ENCODE results near the gene ABCA5.

ABCA5 gene

DNA sequence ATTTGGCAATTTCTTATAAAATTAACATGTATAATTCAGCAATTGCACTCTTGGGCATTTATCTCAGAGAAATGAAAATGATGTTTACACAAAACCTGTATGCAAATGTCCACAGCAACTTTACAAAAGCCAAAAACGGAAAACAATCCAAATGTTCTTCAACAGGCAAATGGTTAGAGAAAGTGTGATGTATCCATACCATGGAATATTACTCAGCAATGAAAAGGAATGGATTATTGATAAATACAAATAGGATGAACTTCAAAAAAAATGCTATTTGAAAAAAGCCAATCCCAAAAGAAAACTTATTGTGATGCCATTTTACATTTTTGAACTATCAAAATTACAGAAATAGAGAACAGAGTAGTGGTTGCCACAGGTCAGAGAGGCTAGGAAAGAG, 61.1 kb downstream of the ABCA5 start:
- DNase-seq: no peak

DNA sequence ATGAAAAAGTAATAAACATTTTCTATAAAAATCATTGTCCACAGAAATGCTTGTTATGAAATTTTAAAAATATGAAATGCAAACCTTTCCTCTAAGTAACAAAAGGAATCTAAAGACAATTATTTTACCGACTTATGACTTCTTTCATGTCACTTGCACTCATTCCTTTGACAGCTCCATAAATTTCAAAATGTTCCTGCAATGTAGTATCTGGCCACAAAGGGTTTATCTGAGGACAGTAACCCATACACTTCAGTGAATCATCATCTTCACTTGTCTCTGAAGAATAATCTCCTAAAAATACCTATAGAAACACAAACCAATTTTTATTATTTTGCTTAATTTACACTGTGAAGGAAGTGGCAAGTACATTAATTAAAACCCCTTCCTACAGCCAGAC, 72.7 kb downstream of the ABCA5 start:
- no peak for DNase-seq

DNA sequence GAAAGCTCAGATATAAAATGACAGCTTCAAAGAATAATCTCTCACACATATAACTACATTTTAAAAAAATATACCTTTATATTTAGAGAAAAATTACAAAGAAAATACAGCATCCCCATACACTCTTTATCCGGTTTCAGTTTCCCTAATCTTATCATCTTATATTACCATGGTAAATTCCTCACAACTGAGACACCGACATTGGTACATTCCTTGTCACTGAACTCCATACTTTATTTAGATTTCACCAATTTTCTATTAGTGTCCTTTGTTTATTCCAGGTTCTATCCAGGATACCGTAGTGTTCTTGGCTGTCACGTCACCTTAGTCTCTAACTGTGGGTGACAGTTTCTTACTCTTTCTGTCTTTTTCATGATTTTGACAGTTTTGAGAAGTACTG, 76.3 kb downstream of the ABCA5 start:
- DNase-seq: no peak

DNA sequence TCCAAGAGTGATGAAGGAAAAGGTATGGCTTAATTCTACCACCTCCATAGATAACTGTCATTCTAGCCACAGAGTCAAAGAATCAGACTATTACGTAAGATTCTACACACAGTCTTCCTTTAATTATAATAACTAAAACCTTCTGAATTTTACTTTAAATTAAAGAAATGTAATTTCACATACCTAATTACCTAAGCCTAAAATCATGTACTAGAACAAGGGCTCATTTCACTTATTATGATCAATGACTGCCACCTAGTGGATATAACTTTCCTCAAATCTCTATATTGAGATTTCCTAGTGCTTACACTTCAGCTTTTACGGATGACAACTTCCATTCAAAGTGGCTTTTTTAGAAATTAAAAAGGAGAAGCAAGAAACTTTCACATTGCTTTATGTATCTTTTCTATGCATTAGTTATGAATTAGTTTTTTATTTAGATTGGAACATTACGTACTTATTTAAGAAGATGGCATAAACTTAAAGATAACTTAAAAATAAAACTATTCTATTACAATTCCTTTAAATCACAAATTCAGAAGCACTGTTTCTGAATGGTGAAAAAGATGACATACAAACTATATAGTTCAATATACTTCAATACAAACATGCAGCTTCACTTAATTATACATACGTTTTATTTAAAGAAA, 80.1 kb downstream of the ABCA5 start:
- no peak for DNase-seq

DNA sequence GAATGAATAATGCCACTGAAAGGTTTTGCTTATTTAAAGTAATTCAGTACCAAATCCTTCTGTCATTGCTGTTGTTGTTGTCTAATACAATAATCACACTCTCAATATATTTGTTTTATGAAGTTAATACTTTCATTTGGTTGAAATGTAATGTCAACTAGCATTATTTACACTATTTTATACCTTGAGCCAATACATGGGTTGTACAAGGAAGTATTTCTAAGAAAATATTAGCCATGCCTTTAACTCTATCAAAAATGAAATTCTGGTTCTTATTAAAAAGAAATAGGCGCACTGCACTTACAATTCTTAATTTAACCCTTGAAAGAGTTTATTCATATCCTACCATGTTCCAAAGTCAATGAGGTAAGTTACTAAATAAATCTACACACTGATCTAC, 80.7 kb downstream of the ABCA5 start:
- no peak for DNase-seq

DNA sequence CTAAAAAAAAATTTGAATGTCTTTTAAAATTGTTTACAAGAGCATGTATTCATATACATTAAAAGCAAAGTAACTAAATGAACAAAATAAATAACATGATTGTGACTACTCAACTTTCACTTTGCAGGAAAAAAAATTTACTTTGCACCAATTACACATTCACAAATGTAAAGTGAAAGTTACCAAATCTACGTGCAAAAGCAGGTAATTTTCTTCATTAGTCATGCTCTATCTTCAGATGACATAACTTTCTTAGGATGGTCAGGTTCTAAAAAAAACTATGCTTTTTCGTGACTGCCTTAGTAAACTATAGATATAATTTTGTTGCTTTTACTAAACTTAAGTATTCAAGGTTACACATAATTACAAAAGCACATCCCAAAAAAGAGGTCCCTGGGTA, 81.3 kb downstream of the ABCA5 start:
- no peak for DNase-seq

DNA sequence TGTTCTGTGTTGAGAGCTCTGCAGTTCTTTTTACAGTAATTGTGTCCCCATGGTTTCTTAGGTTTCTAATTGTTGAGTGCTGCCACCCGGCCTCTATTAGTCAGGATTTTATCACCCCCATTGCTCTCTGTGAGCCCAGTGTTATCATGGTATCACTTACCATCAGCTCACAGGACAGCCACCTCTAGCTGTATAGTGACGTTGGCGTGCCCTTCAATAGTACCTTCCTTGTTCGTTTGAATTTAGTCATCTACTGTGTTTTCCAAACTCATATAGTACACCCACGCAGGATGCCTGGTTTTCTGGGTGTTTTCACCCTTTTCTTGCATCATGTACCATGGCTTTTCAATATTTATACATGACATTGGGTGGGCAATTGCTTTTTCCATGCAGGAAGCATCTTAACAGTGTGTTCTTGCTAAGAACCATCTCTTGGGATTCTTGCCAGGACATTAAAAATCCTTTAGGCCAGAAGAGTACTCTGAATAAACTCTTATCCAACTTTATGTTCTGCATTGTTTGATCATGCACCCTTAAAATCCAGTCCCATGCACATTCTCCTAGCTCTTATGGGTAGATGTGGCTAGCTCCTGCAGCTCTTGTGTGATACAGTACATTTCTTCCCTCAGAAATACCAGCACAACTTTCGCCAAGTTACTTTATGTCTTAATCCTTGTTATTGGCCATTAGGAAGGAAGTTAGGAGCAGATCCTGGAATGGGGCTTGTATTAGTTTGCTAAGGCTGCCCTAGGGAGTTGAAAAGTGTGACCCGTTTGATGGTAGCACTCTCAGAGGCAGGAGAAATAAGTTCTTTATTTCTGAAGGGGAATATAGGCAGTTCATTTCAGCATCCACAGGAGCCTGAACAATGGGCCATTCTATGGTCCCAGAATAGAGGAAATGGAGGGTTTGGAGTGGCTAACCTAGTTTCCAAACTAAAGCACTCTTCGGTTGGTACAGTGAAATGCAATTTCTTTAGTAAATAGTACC, 87.0 kb downstream of the ABCA5 start:
- no peak for DNase-seq

DNA sequence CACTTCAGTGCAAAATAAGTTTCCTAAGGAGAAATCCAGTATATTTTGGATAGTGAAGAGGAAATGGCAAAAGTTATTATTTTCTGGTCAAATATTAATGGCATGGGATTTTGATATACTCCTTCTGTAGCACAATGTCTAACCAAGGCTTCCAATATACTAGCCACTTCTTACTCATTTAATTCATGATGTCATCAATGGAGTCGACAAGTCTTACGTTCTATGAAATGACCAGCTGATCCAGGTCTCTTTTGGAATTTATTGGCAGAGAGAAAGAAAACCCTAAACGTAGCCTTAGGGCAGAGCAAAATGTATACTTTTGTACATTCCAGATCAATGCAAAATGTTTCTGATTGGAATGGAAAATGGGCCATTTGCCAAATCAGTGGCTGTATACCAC, 90.0 kb downstream of the ABCA5 start:
- no peak for DNase-seq

DNA sequence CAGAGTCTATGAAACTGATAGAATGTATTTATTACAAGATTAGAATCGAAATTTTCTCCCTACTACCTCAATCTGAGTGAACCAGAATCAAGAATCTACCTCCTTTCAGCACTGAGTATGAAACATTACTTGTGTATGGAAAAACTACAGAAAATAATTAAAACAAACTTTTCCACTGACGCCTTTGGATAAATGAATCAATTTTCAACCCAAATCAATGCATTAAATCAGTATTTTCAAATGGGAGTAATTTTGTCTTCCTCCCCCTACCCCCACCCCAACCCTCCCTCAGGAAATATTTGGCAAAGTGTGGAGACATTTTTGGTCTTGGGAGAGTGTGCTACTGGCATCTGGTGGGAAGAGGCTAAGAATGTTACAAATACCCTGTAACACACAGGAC, 90.5 kb downstream of the ABCA5 start:
- no peak for DNase-seq

DNA sequence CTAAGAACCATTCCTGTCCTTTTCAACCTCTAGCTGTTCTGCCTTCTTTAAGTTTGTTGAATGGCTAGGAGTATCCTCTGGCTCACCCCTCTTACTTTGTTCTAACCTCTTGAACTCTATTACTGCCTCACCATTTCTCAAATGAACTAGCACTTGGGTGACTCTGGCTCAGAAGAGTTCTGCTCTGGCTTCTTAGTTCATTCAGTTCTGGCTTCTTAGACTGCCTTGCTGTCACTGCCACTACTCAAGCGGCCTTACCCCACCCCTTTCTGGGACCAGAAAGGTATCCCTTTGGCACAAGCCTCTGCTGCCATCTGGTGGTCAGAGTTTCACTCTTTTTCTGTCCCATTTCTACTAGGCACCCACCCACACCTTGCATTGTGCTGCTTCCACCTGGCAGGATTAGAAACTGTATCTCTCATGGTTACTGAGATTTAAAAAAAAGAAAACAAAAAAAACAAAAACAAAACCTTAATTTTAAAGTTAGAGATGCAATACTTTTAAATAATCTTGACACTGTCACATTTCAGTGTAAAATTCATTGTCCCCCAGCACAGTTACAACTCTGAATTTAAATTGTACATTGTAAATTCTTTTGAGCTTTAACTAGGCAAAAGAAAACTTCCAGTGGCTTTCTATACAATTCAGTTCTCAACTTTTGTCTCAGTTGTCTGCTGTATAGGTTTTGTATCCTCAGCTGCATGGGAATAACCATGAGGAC, 91.4 kb downstream of the ABCA5 start:
- peak; percentile 46 for DNase-seq

DNA sequence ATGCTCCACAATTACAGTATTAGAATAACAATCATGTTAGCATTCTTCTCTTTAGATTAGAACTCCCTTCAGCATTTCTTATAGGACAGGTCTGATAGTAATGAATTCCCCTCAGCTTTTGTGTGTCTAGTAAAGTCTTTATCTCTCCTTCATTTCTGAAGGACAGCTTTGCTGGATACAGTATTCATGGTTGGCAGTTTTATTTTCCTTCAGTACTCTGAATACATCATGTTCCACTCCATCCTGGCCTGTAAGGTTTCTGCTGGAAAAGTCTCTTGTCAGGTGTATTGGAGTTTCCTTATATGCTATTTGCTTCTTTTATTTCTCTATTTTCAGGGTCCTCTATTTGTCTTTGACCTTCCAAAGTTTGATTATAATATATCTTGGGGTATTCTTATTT, 94.3 kb downstream of the ABCA5 start:
- no peak for DNase-seq

DNA sequence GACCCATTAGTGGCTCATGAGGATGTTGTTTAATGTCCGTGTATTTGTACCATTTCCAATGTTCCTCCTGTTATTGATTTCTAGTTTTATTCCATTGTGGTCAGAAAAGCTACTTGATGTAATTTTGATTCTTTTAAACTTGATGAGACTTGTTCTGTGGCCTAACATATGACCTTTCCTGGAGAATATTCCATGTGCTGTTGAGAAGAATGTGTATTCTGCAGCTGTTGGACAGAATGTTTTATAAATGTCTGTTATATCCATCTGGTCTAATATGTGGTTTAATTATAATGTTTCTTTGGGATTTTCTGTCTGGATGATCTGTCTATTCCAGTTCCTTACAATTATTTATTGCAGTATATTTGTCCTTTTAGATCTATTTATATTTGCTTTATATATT, 95.4 kb downstream of the ABCA5 start:
- DNase-seq: no peak

DNA sequence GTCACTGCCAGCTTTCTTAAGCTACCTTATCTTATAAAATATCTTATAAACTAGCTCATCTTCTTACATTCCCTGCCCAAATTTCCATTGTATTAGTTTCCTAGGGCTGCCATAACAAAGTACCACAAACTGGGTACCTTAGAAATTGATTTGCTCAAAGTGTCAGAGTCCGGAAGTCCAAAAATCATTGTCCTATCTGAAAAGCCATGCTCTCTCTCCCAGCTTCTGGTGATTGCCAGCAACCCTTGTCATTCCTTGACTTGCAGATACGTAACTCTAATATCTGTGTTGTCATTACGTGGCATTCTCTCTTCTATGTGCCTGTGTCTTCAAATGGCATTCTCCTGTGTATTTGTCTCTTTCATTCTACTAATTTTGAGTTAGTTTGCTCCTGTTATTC, 96.0 kb downstream of the ABCA5 start:
- no peak for DNase-seq

DNA sequence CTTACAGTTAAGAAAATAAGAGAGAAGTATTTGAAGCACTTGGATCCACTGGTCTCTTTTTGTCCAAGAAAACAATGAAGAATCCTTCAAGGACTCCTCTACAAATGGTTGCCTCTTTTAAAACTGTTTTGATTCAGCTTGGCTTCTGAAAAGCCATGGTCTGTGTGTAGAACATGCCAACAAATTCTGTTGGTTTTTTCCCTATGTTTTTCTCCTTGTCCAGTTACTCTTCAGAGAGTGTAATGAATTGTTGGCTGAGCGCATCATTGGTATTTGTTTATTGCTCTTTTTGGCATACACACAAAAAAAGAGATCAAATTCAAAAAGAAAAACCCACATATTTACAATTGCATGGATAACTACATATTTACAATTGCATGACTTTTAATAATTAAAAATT, 98.4 kb downstream of the ABCA5 start, which contains the start of gene ABCA10:
Gene ABCA10, minus strand, starts transcription at position 249 of the 400 bp plus-strand sequence. CDS start 3,466 bp downstream, outside the sequence.
- DNase-seq: no peak

DNA sequence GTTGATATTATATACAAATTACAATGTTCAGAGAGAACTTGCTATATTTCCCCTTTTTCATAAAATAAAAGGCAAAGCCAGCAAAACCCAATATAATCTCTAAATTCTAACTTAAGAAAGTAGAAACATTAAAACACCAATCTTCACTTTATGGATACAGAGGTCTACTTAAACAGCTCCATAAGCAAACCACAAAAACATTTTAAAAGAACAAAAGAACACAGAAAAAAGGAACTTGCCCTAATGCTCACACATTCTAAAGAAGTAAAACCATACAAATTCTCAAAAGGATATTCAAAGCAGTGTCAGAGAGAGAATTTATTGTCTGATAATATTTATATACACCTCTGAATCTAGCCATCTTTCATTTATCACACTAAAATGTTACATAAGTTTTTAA, 98.9 kb downstream of the ABCA5 start:
- no peak for DNase-seq

DNA sequence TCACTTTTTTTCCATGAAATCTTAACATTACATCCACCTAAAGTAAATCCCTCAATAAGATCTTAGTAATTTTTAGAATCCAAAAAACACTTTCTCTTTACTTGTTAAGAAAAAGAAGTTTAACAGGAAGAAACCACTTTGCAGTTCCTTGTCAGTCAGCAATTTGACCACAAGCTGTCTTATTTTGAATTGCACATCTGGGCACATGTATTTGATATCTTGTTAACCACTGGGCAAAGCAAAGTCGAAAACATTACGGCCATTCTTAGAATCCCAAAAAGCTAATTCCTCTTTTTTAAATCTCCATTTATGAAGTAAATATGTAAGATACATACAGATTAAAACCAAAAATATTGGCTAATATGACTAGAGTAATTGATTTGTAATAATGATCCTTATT, 99.4 kb downstream of the ABCA5 start:
- DNase-seq: no peak

DNA sequence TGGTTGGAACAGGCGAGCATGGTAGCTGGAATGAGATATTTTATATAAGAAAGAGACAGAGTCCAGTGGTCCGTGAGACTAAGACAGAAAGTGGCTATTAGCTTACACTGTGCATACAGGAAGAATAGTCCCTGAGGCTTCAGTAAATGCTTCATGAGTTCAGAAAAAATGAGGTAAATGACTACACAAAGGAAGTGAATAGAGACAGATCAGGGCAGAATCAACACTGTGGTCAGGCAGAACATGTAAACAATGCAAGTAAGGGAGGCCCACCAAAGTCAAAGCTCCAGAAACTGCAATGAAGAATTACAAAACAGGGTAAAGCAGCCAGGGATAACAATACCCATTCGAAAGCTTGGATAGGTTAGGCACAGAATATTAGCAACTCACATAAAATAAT, 103.1 kb downstream of the ABCA5 start:
- DNase-seq: no peak

DNA sequence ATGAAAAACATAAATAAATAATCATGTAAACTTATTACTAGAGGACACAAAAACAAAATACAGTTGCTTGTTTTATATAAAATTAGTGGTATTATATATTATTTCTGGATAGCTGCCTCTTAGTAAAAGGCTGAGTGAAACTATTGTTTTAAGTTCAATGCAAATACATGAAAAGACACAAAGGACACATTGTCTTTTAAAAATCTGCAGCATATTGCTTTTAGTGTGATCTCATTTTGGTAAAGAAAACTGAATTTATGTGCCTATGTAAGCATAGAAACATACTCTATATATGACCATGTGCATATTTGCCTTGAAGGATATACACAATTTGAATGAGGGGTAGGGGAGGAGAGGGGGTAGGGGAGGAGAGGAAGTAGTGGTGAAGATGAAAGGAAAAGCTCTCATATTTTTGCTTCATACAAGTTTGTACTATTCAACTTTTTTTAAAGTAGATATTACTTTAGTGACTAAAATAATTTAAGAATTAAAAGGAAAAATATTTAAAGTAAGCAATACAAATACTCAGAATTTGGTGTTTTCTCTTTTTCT, 104.2 kb downstream of the ABCA5 start:
- DNase-seq: no peak

DNA sequence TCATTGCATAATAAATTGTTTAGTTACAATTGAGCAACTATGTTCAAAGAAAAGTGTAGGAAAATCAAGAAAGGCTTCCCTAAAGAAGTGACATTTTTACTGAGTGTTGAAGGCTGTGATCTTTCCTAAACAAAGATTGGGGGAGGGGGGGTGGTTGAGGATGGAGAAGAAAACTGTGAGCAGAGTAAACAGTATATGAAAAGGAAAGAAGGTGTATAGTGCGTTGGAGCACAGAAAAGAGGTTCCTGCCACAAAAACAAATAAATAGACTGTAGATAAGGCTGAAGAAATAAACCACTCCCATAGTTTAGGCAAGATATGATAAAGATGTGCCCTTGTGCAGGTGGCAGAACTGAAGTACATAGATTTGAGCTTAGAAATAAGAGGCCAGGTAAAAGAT, 106.8 kb downstream of the ABCA5 start:
- no peak for DNase-seq

DNA sequence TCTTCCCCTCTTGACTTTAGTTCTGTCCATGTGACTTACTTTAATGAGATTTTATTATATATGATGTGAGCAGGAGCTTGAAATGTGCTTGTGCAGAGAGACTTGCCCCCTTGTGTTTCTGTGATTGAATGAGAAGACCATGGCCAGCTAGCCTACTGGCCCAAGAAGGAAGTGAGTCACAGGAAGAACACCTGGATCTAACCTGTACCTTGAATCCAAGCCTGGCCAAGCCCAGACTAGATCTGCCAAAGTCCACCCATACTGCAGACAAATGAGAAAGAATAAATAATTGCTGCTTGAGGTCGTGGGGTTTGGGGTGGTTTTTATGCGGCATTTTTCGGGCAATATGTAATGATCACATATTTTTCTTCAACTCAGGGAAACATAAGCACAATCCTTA, 107.9 kb downstream of the ABCA5 start:
- DNase-seq: no peak

DNA sequence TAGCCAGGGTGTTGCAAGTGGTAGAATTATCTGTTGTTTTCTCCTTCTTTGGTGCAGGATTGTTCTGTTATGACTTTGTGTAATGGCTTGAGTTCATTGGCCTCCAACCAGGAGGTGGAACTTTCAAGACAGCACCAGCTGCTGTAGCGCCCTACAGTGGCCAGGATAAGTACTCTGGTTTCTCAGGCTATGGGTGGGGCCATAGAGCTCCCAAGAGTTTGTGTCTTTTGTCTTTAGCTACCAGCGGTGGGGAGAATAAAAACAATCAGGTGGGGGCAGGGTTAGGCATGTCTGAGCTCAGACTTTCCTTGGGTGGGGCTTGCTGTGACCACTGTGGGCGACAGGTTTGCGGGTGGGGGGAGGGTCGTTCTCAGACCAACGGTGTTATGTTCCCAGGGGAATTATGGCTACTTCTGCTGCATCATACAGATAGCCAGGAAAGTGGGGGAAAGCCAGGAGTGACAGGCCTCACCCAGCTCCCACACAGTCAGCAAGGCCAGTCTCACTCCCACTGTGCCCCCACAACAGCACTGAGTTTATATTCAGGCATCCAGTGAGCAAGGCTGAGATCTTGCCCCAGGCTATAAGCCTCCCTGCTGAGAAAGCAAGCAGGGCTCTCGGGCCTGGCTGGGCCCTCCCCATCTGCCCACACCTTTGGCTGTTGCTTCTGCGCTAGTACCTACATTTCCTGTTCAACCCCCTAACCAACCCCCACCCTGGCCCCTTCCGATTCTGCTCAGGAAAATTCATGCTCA, 113.7 kb downstream of the ABCA5 start:
- DNase-seq: no peak

DNA sequence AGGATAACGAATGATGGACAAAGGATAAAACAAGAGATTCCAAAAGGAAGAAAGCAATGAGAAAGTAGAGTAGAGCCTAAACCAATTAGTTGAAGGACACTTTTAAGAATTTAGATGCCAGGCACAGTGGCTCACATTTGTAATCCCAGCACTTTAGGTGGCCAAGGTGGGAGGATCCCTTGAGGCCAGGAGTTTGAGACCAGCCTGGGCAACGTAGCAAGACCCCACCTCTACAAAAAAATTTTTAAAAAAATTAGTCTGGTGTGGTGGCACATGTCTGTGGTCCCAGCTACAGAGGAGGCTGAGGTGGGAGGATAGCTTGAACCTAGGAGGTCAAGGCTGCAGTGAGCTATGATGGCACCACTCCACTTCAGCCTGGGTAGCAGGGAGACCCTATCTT, 118.3 kb downstream of the ABCA5 start:
- DNase-seq: no peak

DNA sequence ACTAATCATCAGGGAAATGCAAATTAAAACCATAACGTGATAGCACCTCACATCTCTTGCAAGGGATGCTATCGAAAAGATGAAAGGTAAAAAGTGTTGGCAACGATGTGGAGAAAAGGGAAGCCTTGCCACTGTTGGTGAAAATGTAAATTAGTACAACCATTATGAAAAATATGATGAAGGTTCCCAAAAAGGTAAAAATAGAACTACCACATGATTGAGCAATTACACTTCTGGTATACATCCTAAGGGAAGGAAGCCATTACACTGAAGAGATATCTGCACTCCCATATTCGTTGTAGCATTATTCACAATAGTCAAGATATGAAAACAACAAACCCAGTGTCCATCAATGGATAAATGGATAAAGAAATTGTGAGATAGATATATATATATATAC, 119.8 kb downstream of the ABCA5 start:
- DNase-seq: no peak
